A549 (cell line): ENCODE measurements around the gene SYT1.

Experiments used
- BHLHE40 ChIP-seq: IDR thresholded peaks from 2 replicates; pipeline ENCODE4 v1.6.1; 2012; ENCODE audit warnings: low read depth, low read length, inconsistent platforms
- CBX2 ChIP-seq: fragments of 200-600 bp; sonication (generic); IDR thresholded peaks from 2 replicates; pipeline ENCODE4 v1.6.1; 2016; ENCODE audit warnings: low read depth, mild to moderate bottlenecking, borderline replicate concordance
- ELK1 ChIP-seq: fragments of 150-350 bp; IDR thresholded peaks from 2 replicates; pipeline ENCODE4 v1.6.1; 2014; ENCODE audit warnings: low read depth, mild to moderate bottlenecking, low read length
- JUN ChIP-seq, 2 experiments: fragments of >200 bp; sonication (Bioruptor Twin); formaldehyde crosslinking; IDR thresholded peaks; 2 replicates in 1 of 2; 3 replicates in 1 of 2; pipeline ENCODE4 v1.6.1; 2016 to 2017
- NFE2L2 ChIP-seq: fragments of 150-350 bp; conservative IDR thresholded peaks from 2 replicates; pipeline ENCODE4 v1.6.1; 2014; ENCODE audit warnings: low read length
- NR3C1 ChIP-seq: fragments of >200 bp; sonication (Bioruptor Twin); formaldehyde crosslinking; IDR thresholded peaks from 3 replicates; pipeline ENCODE4 v1.6.1; 2017
- POLR2A ChIP-seq: IDR thresholded peaks from 2 replicates; pipeline ENCODE4 v1.6.1; 2012; ENCODE audit warnings: mild to moderate bottlenecking, low read length
- RAD21 ChIP-seq, 2 experiments: fragments of >200 bp in 1 of 2; sonication (Bioruptor Twin) in 1 of 2; formaldehyde crosslinking in 1 of 2; IDR thresholded peaks in 1 of 2; conservative IDR thresholded peaks in 1 of 2; 2 replicates in 1 of 2; 3 replicates in 1 of 2; pipeline ENCODE4 v1.6.1; 2012 to 2018; ENCODE audit warnings: inconsistent platforms in 1 of 2
- REST ChIP-seq: fragments of 200-600 bp; sonication (generic); IDR thresholded peaks from 2 replicates; pipeline ENCODE4 v1.6.1; 2016; ENCODE audit warnings: antibody characterized with exemption, mild to moderate bottlenecking, moderate library complexity
- RNF2 ChIP-seq: fragments of 200-600 bp; sonication (generic); IDR thresholded peaks from 2 replicates; pipeline ENCODE4 v1.6.1; 2016; ENCODE audit warnings: low read depth, mild to moderate bottlenecking, antibody characterized with exemption, moderate library complexity, borderline replicate concordance
- ZSCAN20 ChIP-seq: fragments of 250-450 bp; sonication (Bioruptor Pico); IDR thresholded peaks from 2 replicates; pipeline ENCODE4 v1.8.0; 2022; ENCODE audit warnings: mild to moderate bottlenecking, moderate library complexity
- TF ChIP-seq, protein P1 (sequence below): fragments of >200 bp; sonication (Bioruptor Twin); formaldehyde crosslinking; IDR thresholded peaks from 3 replicates; pipeline ENCODE4 v1.5.1; 2016
- TF ChIP-seq, protein P2 (sequence below): IDR thresholded peaks from 2 replicates; pipeline ENCODE4 v1.6.1; 2012

DNA sequence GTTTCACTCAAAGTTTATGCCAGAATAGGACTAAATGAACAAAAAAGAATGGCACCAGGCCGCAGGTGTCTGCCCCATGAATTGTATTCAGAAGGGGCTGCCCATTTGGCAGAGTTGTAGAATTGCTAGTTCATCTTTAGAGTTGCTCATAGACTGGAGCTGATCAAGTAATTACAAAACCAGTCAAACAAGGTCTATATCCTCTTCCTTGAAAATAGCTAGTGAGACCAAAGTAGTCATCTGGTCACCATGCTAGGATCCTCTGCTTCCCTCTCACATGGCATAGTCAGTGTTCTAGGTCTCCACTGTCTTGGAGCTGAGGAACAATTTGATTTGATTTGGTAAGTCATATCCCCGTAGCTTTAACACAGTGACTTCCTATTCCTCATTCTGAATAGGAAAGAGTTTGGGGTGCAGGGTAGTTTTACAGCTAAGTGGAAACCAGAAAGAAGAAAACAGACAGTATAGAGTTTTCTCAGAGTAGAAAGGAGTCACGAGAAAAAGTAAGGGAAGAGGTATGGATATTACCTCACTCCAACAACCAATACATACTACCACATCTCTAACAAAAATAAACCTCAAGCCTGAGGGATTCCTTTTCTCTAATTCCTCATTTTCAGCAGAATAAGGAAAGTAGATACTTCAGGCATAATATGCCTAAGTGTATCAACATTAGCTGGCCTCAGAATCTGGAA, 574.1 kb downstream of the SYT1 start:
- TF ChIP-seq RNF2 (no peak), JUN (IDR thresholded peaks at IDR 0.05) (no peak), CBX2 (no peak), POLR2A (no peak), BHLHE40 (no peak), ZSCAN20 (CRISPR knock-in tag) (no peak), NR3C1 (no peak), REST (no peak), RAD21 (conservative IDR thresholded peaks at IDR 0.05 in 1 of 2, IDR thresholded peaks at IDR 0.05 in 1 of 2) (no peak), NFE2L2 (no peak), ELK1 (no peak)
- TF ChIP-seq, protein P1, sequence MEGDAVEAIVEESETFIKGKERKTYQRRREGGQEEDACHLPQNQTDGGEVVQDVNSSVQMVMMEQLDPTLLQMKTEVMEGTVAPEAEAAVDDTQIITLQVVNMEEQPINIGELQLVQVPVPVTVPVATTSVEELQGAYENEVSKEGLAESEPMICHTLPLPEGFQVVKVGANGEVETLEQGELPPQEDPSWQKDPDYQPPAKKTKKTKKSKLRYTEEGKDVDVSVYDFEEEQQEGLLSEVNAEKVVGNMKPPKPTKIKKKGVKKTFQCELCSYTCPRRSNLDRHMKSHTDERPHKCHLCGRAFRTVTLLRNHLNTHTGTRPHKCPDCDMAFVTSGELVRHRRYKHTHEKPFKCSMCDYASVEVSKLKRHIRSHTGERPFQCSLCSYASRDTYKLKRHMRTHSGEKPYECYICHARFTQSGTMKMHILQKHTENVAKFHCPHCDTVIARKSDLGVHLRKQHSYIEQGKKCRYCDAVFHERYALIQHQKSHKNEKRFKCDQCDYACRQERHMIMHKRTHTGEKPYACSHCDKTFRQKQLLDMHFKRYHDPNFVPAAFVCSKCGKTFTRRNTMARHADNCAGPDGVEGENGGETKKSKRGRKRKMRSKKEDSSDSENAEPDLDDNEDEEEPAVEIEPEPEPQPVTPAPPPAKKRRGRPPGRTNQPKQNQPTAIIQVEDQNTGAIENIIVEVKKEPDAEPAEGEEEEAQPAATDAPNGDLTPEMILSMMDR = no peak
- TF ChIP-seq, protein P2, sequence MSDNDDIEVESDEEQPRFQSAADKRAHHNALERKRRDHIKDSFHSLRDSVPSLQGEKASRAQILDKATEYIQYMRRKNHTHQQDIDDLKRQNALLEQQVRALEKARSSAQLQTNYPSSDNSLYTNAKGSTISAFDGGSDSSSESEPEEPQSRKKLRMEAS = no peak
